HPDE6-E6E7 (cell line): Measurements from ENCODE around the gene EXD2.
"Not testable (repeated sequence)": the region's sequence is repeated elsewhere in the genome, so short reads cannot be mapped to it uniquely, and the experiment has no call there.

Experiments used
- DNase-seq: peaks from one replicate; pipeline ENCODE4 v3.0.0; 2011; ENCODE audit warnings: missing footprints; ENCODE audit errors: extremely low spot score

The EXD2 gene

DNA sequence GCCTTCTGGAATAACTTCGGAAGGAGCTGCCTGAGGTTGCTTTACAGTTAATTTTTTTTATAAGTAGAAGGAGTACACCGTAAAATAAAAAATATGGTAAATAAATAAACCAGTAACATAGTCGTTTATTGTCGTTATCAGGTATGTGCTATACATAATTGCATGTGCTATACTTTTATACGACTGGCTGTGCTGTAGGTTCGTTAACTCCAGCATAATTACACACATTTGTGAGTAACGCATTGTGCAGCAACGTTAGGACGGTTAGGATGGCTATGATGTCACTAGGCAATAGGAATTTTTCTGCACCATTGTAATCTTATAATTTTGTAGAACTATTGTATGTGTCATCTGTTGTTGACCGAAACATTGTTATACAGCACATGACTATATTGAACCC, 8.5 kb downstream of the EXD2 start:
- DNase-seq: no peak

DNA sequence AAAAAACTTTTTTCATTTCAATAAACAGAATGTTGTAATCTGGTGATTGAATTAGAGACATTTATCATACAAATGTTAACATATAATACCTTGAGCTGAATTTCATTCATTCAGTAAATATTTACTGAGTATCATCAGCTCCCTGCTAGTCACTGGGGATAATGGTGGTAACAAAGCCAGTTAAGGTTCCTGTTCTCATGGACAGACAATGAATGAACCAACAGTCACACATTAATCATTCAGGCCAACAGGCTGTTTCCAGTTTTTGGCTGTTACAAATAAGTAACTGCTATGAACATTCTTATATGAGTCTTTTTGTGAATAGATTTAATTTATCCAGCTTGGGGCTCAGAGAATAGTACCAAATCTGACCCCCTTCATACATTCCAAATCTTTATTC, 13.5 kb downstream of the EXD2 start:
- peak; percentile 50 for DNase-seq

DNA sequence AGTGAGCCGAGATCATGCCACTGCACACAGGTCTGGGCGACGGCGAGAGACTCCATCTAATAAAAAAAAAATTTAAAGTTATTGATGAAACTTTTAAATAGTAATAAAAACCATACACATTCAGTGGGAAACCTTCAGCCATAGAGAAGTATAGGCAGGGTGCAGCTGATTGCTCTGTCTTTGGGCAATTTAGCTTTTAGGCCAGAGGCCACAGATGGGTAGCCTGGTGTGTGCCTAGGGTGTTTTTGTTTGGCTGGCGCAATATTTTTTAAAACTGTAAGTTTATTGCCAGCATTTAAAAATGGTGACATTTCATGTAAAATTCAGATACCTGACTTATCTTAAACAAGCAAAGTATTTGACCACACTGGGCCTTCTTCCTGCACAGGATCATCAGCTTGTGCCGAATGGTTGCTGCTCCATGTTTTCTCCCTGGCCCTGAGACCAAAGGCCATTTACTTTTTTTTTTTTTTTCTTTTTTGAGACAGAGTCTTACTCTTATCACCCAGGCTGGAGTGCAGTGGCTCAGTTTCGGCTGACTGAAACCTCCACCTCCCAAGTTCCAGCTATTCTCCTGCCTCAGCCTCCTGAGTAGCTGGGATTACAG, 16.2 kb downstream of the EXD2 start:
- DNase-seq: no peak

DNA sequence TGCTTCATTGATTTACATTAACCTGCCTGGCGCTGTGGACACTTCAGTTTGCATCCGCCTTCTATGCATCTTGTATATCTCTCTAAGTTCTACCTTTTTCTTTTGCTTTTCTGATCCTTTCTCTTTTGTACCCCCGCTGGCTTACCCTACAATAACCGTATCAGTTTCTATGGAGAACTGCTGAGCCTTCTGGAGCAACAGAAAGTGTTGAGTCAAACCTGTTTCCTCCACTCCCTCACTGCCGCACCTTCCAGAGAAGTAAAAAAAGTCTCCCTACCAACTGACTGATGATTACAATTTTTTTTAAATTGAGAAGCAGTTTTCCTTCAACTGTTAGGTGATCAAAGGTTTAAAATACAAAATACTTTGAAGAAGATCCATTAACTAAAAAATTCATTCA, 17.4 kb downstream of the EXD2 start:
- no peak for DNase-seq

DNA sequence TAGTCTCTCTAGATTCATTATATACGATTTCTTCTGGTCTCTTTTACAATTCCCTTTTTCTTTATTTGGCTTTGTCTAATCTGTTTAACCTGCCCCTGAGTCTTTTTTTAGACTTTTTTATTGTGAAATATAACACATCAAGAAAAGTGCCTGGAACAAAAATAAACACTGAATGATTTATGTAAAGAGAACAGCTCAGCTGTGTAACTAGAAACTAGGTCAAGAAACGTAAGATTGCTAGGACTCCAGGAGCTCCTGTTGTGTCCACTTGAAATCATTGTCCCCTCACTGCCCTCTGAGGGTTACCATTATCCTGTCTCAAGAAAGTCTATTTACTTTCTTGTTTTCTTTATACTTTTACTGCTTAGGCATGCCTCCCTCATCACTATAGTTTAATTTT, 23.1 kb downstream of the EXD2 start:
- DNase-seq: no peak

DNA sequence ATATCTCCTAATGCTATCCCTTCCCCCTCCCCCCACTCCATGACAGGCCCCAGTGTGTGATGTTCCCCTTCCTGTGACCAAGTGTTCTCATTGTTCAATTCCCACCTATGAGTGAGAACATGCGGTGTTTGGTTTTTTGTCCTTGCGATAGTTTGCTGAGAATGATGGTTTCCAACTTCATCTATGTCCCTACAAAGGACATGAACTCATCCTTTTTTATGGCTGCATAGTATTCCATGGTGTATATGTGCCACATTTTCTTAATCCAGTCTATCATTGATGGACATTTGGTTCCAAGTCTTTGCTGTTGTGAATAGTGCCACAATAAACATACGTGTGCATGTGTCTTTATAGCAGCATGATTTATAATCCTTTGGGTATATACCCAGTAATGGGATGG, 26.4 kb downstream of the EXD2 start:
- DNase-seq: not testable (repeated sequence)

DNA sequence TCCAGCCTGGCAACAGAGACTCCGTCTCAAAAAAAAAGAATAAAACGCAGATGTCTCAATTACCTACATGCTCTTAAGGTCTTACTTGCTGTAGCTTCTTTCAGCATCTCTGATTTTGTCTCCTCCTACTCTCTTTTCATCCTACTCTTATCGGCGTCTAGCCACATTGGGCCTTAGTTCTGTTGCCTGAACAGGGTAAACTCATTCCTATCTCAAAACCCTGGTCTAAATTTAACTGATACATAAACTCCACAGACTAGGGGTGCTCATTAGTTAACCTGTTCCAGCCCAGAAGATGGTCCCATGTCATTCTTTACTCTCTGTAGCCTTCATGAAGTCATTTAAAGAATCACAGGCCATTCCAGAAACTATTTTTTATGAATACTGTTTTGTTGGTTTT, 33.6 kb downstream of the EXD2 start:
- DNase-seq: no peak

DNA sequence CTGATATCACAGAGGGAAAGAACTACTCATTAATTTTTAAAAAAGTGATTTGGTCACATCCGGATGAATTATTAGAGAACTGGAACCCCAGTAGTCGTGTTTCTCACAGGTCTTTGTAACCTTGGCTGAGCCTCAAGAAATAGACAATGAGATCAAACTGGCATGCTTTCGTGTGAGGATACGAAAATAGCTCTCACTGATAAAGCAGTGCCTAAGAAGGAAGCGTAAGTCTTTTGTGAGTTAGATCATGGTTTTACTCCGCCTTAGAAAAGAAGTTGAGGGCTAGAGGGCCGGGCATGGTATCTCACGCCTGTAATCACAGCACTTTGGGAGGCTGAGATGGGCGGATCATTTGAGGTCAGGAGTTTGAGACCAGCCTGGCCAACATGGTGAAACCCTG, 34.9 kb downstream of the EXD2 start:
- no peak for DNase-seq

DNA sequence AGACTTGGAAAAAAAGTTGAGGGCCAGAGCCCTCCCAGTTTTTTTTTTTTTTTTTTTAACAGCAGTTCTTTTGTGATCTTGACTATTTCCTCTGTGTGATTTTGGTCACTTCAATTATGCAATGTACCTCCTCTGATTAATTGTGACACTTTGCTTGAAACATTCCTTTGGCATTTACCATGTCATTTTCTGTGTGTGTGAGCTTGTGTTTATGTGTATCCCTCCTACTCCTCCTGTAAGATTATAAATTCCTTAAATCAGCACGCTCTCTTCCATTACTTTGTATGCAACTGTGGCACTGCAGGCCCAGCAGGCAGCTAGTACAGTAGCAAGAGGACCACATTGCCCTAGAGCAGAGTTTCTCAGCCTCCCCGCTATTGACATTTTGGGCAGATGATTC, 35.4 kb downstream of the EXD2 start:
- DNase-seq: no peak

DNA sequence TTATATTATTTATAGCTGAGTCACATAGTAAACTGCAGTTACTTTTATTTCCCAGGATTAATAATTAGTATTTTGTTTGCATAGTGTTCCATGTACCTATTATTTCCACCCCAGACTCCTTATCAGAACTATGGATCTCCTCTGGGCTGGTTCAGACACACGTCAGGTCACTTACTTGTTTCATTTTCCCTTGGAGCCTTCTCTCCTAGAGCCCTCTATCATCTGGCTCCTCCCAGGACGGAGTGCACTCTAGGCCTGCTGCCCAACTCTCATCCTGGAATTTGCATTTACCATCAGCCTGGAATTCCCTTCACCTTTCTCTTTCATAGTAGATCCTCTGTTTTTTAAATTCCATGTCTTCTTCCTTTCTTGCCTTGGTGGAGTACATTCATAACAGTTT, 40.2 kb downstream of the EXD2 start:
- DNase-seq: no peak

DNA sequence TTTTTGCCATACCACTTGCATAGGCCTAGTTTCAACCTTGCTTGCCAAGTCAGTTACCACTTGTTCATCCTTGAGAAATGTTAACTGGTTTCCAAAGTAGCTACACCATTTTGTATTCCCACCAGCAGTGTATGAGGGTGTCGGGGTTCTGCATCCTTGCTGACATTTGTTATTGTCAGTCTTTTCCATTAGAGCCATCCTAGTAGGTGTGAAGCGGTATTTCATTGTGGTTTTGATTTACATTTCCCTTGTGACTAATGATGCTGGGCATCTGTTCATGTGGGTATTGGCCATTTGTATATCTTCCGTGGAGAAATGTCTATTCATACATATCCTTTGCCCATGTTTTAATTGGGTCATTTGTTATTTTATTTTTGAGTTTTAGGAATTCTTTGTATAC, 41.1 kb downstream of the EXD2 start:
- no peak for DNase-seq

DNA sequence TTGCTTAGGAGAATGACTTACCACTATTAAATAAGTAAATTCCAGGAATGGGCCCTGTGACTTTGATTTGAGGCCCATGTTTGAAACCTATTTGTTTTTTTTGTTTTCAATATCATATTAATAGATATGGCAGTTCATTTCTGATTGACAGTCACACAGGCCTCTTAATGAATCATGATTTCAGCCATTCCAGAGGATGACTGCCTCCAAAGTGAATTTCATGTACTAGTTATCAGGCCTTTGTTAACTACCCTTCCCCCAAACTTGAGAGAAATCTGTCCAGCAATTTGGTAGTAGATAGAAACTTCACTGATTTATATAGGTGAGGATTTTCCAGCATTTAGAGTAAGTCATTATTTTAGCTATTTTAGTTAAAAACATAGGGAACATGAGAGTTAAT, 42.8 kb downstream of the EXD2 start:
- no peak for DNase-seq

DNA sequence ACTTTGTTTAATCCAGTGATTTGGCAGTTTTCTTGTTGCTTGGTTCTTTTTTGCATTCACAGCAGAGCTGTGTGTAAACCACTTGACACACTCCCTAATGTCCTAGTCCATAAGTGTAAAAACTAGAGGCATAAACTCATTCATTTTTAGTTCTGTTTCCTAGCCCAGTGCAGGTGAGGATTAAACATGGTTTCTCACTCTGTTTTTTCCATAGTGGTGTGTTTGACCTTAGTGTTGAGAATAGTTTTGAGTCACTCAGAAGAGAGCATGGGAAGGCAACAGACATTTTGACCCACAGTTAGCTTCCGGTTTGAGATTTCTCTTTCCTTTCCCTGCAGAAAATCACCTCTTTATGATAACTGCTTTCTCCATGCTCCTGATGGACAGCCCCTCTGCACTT, 44.4 kb downstream of the EXD2 start:
- DNase-seq: no peak

DNA sequence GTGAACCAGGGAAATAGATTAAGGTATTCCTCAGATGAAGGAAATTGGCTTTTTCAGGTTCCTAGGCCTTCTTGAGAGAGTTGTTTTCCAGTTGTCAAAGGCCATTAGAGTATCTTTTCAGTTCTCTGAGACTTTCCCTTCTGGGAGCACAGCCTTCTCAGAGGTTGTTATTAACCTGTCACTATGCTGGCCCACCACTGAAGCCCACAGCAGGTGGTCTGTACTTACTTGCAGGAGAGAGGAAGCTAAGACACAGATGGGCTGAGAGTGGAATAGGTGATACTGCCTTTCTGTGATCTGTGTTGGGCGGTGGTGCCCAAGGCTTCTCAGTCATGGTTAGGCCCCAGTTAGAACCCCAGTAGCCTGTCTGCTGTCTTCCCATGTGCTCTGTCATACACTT, 45.8 kb downstream of the EXD2 start:
- no peak for DNase-seq

DNA sequence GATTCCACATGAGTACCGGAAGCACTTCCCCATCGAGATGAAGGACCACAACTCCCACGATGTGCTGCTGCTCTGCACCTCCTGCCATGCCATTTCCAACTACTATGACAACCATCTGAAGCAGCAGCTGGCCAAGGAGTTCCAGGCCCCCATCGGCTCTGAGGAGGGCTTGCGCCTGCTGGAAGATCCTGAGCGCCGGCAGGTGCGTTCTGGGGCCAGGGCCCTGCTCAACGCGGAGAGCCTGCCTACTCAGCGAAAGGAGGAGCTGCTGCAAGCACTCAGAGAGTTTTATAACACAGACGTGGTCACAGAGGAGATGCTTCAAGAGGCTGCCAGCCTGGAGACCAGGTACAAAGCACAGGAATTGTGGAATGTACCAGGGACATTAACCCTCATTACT, 46.3 kb downstream of the EXD2 start:
- no peak for DNase-seq

DNA sequence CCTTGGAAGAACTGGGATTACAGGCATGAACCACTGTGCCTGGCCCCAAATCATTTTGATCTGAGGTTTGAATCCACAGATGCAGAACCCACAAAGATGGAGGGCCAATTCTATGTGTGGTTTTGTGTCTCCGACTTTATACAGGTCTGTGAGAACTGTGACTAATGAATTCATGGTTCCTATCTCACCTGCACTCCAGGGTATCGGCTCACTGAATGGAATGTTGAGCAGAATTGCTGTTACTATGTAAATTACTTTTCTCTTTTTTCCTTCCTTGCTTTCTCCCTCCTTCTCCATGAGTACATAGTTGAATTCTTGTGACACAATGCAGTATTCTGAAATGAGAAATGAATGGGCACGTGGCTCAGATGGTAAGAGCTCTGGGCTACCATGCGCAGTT, 47.6 kb downstream of the EXD2 start:
- no peak for DNase-seq

DNA sequence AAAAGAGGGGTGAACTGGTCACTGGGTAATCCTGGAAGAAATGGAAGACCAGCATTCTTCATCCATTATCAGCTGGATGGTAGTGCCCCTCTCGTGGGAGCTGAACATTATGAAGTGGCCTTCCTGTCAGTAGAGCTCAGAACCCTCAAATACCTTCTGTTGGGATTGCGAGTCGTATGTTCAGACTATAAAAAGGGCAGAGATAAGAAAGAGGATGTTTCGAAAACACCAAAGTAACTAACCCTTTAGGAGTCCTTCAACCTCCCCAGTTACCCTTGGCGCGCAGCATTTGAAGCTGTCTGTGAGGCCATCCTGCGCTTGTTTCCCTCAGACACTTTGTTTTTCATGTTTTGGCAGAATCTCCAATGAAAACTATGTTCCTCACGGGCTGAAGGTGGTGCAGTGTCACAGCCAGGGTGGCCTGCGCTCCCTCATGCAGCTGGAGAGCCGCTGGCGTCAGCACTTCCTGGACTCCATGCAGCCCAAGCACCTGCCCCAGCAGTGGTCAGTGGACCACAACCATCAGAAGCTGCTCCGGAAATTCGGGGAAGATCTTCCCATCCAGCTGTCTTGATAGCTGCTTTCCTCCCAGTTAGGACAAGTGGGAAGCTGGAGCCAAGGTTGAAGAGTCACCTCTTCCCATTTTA, 49.4 kb downstream of the EXD2 start:
- DNase-seq: no peak

DNA sequence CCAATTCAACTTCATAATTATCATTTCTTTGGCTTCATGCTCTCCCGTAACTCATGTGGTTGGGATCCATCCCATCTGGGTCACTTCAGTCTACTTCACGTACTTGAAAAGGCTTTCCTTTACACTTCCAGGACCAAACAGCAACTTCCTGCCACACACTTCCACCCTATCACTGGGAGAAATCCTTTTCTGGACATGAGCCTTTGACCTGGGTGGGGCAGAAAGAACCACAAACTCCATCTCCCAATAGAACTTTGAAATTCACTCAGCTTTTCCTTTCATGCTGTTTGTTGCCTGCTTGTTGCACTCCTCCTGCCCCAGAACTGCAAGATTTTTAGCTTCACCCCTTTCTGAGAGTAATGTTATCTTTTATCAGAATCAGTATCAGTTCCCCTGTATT, 50.3 kb downstream of the EXD2 start:
- DNase-seq: no peak

DNA sequence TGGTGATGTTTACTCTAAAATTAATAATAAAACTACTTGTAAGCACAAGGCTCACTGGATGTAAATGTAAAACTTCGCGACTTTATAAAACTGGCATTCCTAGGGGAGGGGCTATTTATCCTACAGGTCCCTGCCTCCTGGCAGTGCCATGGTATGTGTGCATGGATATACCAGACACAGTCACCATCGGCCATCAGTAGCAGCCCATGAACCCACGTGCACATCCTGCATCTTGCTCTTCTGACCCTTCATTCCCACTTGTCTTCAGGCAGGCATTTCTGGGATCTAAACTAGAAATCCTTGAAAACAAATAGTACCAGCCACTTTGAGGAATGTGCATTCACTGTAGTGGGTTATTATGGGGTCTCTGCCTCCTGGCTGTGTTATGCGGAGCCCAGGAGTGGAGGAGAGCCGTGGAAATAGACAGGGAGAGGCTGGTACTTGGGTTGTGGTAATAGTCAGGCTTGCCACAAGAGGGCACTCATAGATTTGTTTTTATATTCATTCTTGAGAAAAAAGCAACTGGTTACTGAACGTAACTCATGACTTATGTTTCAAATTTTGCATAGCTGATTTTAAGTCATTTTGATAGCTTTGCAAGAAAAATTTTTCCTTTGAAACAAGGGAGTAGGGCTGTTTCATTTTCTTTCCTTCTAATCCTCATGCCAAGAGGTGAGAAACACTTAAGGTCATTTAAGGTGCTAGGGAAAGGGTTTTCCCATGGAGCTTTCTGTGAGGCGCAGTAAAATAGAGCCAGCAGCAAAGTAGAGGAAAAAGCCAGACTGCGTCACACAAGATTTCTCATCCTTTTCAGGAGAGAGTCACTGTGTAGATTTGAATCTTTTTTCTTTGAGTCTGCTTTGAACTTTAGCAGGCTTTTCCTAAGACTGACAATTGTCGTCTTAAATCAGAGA, 51.3 kb downstream of the EXD2 start:
- DNase-seq: peak; percentile 54

DNA sequence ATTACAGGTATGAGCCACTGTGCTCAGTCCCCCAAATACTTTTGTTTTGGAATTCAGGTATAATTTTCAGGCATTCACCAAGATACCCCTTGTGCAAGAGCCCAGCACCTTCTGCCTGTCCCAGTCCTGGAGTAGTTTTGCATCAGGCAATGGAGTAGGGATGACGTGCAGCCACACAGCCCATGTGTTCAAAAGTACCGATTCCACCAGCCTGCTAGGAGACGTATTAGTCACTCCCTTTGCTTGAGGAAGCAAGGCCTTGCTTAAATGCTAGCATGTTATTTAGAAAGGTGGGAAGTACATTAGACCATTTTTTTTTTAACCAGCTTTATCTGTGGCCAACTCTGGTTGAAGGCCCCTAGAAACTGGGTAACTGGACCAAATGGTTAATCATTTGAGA, 53.6 kb downstream of the EXD2 start:
- no peak for DNase-seq

DNA sequence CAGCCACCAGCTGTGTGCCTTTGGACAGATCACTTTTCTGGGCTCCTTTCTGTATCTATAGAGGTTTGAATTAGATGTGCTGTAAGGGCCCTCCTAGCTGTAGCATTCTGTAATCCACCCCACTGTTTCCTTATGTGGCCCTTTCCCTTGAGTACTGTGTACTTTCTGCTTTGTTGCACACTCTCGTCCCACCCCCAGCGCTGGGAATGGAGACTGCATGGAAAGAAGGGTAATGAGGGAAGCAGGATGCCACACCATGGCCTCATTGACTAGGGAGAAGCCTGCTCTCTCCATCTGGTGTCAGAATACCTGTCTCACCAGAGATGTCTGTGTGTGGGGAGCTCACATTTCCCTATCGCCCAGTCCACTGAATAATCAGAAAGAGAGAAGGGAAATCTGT, 55.0 kb downstream of the EXD2 start:
- DNase-seq: no peak

DNA sequence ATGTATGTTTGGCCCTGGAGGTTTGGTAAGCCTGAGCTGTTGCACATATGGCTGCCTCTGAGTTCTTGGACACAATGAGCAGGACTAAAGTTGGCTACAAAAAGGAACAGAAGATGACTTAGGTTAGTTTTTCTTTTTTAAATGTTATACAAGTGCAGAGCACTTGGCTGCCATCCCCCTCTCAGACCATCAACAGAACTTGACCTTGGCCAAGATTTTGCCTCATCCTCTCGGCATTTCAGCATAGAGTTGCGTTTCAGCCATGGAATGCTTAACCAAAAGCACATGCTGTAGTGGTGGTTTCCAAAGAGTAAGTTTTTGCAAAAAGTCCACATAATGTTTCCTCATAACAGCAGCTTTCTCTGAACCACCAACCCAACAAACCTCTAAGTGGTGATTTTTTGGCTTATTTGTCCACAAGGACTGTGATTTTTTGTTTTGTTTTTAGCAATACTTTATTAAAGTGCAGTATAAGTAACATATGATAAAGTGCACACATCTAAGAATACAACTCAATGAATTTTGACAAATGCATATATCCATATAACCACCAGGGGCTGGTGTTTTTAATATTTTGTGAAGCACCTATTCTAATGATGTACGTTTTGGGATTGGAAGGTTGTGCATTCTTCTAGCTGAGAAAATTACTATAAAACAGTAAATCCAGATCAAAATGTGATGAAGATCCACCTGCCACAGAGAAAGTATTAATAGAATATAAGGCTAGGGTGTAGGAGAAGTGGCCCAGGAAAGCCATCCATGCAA, 56.6 kb downstream of the EXD2 start:
- no peak for DNase-seq
